Dermis blood vessel endothelial cell (primary cell): ENCODE data around the gene ANKZF1. TPM values are rescaled to one million over a fixed set of nuclear protein-coding genes. Genes with fewer than 3 reads are reported as not detected.

Experiments used
- DNase-seq: peaks from one replicate; pipeline ENCODE4 v3.0.0; 2010
- total RNA-seq: library from RNA; depleted of rRNA; stranded (reverse); fragments of >200 nt; gene quantifications from 2 replicates; pipeline ENCODE4 v1.2.3, GENCODE V29; 2014

The ANKZF1 gene
- total RNA-seq, 1 donor from 2014 or later = 29.6 TPM

DNA sequence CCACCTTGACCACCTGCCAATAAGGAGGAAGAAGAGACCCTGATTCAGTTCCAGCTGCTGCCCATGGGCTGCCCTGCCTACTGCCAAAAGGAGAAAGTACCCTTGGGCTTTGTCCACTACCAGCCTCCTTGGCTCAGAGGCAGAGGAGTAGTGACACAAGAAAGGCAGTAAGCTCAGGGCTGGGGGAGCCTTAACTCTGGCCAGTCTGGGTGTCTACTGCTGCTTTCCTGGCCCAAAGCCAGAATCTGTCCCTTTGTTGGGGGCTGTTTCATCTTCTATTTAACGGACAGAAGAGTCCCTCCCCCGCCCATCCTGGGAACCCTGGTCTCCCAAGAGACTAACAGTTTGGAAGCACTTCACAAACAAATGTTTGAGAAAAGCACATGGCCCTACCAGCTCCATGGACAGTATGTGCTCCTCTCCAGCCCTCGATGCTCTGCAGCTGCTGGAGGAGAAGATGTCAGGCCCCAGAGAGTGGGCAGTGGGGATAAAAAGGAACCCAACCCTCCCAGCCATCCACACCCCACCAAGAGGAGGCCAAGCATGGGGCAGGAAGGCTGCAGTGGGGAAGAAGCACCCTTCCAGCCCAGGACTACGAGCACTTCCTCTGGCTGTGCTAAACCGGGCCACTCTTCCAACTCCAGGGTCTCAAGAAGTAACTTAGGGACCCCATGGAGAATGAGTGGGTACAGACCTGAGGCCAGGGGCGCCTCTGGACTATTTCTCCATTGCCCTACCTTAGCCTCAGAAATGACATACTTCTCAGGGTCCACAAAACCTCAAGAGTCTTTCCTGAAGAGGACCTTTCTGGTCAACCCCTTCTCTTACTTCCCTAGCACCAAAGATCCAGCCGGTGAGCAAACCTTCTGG, 1.3 kb upstream of the ANKZF1 start:
- DNase-seq = peak; percentile 21

- DNase-seq = no peak
Measured at GRCh38 chr2:219228911-219229304, 698 bp upstream of the ANKZF1 start.

- DNase-seq = peak; percentile 67
Measured at GRCh38 chr2:219230059-219230540, 494 bp downstream of the ANKZF1 start.

DNA sequence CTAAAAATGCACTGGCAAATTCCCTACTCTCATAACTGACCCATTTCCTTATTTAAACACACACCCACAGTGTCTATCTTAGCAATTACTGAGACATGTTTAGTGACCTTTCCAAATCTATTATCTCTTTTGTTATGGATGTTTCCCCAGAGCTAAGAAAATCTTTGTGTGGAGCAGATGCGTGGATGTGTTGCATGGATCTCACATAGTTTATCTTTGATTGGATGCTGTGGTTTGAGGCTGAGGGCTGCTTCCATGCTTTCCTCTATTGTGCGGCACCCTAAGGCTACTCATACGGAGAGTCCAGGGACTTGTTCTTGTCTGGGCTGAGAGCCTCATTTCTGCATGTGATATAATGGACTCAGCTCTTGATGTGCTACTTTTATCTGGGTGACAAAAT, 4.7 kb downstream of the ANKZF1 start:
- no peak for DNase-seq

DNA sequence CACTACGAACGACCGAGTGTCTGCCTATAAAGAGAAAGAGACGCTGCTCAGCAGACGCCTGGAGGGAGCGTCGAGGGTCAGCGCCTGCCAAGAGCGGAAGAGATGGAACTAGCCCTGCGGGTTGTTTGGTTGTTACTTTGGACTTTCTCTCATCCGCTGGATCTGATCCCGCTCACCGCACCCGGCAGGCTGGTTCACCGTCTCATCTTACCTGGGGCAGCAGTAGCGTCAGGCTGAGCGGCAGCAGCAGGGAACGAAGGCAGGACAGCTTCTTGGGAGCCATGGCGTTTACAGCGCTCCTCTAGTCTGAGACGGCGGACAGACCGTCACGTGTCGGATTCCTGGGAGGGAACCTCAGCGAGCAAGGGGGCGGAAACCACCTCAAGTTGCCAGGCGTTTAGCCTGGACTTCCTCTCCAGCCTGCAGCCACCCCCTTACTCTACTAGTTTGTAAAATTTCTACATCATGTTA, 13.7 kb downstream of the ANKZF1 start:
- peak; percentile 37 for DNase-seq

DNA sequence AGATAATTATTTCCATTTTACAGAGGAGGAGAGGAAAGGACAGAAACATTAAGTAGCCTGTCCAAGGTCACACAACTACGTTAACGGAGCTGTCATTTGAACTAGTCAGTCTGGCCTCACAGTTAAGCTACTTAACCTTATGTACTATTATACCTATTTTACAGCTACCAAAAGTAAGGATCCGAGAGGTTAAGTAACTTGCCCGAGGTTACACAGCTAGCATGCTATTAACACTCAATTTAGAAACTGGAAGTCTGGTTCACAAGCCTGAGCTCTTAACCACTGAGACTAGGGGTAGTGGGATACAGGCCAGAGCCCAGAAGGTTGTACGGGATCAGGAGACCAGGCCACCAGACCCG, 15.2 kb downstream of the ANKZF1 start:
- DNase-seq = no peak

DNA sequence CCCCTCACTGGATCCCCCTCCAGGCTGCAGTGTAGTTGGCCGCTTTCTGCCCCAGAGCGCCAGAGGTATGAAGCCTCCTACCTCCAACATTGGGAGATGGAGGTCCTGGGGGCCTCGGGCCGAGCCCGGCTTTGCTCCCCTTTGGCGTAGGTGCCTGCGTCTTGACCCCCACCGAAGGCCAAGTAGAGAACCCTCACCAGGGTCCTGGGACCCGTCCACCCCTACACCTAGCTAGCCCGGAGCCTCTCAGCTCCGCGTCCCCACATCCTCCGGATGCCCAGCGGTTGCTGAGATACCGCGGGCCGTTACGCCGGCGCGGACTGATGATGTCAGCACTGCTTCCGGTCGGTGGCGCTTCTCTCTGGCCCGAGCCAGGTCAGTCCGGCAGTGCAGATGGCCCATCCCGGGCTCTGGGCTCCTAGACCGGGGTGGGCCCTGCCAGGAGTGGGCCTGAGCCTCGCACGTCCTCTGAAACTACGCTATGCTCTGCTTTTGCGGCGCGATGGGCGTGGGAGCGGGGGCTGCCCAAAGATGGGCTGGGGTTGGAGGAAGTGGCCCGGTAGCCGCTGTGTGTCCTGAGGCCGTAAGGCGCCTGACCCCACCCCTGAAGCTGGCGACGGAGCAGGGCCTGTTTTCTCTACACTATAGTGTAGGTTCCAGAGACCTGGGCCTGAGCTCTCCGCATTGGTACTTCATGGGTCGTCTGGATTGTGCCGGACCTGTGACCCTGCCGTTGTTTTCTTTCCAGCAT, 15.7 kb downstream of the ANKZF1 start, which contains the start of the genes GLB1L and STK16:
GLB1L (minus strand) TSS at position 297 of the 751 bp plus-strand sequence. CDS start 1,871 bp downstream, outside the sequence.
STK16 (plus strand) TSS at position 332 of the 751 bp plus-strand sequence. CDS start 521 bp downstream, outside the sequence.
- peak; percentile 97 for DNase-seq

GRCh38 chr2:219245899-219246230, 16.3 kb downstream of the ANKZF1 start:
- no peak for DNase-seq

DNA sequence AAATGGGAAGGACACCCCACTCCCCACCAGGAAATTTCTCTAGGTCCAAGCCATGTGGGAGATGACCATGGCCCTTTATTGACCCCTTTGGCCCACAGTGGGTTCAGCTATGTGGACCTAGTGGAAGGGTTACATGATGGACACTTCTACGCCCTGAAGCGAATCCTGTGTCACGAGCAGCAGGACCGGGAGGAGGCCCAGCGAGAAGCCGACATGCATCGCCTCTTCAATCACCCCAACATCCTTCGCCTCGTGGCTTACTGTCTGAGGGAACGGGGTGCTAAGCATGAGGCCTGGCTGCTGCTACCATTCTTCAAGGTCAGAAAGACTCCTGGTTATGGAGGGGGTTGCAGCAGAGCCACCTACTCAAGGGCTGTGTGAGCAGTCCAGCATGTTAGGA, 17.0 kb downstream of the ANKZF1 start:
- DNase-seq = no peak

DNA sequence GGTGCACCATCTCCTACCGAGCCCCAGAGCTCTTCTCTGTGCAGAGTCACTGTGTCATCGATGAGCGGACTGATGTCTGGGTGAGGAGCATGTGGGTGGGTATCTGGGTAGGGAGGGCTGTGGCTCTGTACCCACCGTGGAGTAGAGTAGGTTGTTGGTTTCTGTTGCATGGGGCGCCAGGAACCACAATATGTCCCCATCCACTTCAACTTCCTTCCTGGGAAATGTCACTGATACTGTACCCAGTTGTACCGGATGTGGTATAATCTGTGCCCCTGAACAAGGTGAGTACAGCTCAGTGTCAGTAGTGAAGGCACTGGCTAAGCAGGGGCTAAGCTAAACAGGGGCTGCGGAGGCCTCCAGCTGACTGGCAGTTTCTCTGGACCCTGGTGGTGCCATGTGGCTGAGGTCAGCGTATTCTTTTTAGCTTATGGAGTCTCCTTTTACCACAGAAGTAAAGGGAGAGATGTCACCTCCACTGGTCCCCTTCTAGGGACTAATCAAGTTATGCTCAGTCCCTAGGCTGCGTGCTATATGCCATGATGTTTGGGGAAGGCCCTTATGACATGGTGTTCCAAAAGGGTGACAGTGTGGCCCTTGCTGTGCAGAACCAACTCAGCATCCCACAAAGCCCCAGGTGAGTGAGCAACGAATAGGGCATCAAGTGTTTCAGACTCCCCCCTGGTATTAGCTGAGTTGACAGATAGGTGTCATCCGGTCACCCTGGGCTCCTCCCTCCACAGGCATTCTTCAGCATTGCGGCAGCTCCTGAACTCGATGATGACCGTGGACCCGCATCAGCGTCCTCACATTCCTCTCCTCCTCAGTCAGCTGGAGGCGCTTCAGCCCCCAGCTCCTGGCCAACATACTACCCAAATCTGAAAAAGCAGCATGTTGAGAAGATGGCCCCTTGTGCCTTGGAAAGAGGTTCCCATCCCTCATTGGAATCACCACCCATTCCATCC, 18.4 kb downstream of the ANKZF1 start:
- DNase-seq = no peak

GRCh38 chr2:219248845-219249202, 19.2 kb downstream of the ANKZF1 start:
- peak; percentile 7 for DNase-seq

GRCh38 chr2:219249203-219249980, 19.8 kb downstream of the ANKZF1 start:
- DNase-seq = peak; percentile 85

DNA sequence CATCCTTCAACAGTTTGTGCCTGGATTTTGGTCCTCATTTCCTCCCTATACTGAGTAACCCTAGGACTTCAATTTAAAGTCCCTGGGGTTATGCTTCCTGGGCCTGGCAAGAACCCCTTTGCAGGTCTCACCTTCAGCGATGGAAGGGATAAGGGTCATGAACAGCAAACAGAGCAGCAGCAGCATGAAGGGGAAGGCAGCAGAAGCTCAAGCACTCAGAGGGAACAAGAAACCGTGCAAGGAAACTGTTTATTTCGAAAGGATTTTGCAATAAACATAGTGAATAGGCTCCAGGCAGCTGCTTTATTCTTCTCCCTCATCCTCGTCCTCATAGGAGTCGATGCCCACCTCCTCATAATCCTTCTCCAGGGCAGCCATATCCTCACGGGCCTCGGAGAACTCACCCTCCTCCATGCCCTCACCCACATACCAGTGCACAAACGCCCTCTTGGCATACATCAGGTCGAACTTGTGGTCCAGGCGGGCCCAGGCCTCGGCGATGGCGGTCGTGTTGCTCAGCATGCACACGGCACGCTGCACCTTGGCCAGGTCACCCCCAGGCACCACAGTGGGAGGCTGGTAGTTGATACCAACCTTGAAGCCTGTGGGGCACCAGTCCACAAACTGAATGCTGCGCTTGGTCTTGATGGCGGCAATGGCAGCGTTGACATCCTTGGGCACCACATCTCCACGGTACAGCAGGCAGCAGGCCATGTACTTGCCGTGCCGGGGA, 20.6 kb downstream of the ANKZF1 start:
- no peak for DNase-seq

GRCh38 chr2:219251656-219252055, 22.1 kb downstream of the ANKZF1 start:
- DNase-seq = no peak

GRCh38 chr2:219252084-219252483, 22.5 kb downstream of the ANKZF1 start:
- no peak for DNase-seq

- no peak for DNase-seq
Measured at GRCh38 chr2:219252570-219252899, 22.9 kb downstream of the ANKZF1 start.

GRCh38 chr2:219252900-219253752, 23.5 kb downstream of the ANKZF1 start, which contains the start of gene TUBA4B:
Gene TUBA4B, plus strand, starts transcription at chr2:219253243. Its CDS starts 165 bp downstream, at chr2:219253408.
- peak; percentile 23 for DNase-seq

DNA sequence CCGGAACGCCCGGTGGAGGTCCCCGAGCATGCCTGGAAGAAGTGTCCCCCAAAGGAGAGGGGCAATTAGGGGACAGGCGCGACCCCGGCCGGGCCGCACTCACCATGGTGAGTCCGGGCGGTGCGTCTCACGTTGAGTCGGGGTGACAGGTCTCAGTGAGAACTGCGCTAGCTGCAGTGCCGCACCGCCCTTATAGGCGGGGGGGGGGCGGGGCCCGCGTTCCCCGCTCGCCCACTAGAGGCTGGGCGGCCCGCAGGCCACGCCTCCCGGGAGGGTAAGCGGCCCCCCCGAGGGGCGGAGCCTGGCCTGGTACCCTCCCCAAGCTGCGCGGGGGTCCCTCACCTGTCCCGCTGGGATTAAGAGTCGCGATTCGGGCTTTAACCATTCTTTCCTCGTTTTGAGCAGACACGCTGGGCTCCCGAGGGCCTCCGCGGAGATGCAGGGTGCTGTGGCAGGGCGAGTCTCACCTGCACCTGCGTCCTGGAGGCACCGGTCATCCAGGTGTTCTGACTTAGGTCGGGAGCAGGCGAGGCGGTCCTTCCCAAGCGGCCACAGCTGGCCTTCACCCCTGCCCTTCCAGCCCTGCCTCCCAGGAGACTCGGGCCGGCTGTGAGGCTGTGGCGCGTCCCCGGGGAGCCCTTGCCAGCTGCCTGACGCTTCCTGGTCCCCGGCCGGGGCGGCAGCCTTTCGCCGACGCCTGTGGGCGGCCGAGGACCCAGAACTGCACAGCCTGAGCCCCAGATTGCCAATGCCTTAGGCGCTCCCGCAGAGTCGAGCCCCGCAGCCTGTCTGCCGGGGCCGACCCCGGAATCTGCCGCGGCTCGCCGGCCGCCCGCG, 24.4 kb downstream of the ANKZF1 start, which contains the start of gene TUBA4A:
TUBA4A (minus strand) TSS at position 166 of the 837 bp plus-strand sequence; CDS start at position 106, 60 bp downstream.
- DNase-seq = peak; percentile 69
